AG04449 (cell line): ENCODE data around the gene UNC13C.

Experiments used
- CTCF ChIA-PET: fragments of 350-600 bp; formaldehyde crosslinking; extraction: SDS; loops from one replicate; lab custom pipeline; 2021; ENCODE audit warnings: antibody characterized with exemption; lab: Yijun Ruan, JAX
- POLR2A ChIA-PET: fragments of 400-600, 350-600 bp; formaldehyde crosslinking; extraction: SDS; loops from one replicate; lab custom pipeline; 2020; ENCODE audit warnings: antibody characterized with exemption, inconsistent platforms; lab: Yijun Ruan, JAX
- DNase-seq: peaks from one replicate; pipeline ENCODE4 v3.0.0-alpha.2; 2010; ENCODE audit warnings: low read depth, low spot score
- H3K4me3 ChIP-seq: 2 replicates; pipeline ENCODE4 v1.5.1; 2011; ENCODE audit warnings: low read depth, mild to moderate bottlenecking, control low read depth, low read length
- CTCF ChIP-seq: IDR thresholded peaks from one replicate; pipeline ENCODE4 v1.5.1; 2011; ENCODE audit warnings: mild to moderate bottlenecking, moderate library complexity, low read length, control low read depth, inconsistent platforms; ENCODE audit not compliant: insufficient read depth; ENCODE audit errors: missing control alignments

Gene UNC13C

GRCh38 chr15:54197995-54198394 lies 219.8 kb downstream of the UNC13C start:
- ChIA-PET POLR2A (no interaction called here), CTCF (no interaction called here)
- H3K4me3 ChIP-seq: no peak overlapping the region
- no peak for TF ChIP-seq CTCF
- DNase-seq: no peak

- no peak for DNase-seq
- POLR2A ChIA-PET: no interaction called here
- no peak overlapping the region for H3K4me3 ChIP-seq
- no peak for TF ChIP-seq CTCF
- CTCF ChIA-PET: no interaction called here
Measured at GRCh38 chr15:54206586-54207321, 228.5 kb downstream of the UNC13C start.

GRCh38 chr15:54208786-54209185 lies 230.5 kb downstream of the UNC13C start:
- TF ChIP-seq CTCF: no peak
- ChIA-PET POLR2A (no interaction called here), CTCF (no interaction called here)
- DNase-seq: no peak
- H3K4me3 ChIP-seq: no peak overlapping the region

- TF ChIP-seq CTCF: no peak
- CTCF ChIA-PET: no interaction called here
- POLR2A ChIA-PET: no interaction called here
- DNase-seq: no peak
- no peak overlapping the region for H3K4me3 ChIP-seq
Measured at GRCh38 chr15:54212635-54213034, 234.4 kb downstream of the UNC13C start.

GRCh38 chr15:54226455-54226854 lies 248.2 kb downstream of the UNC13C start:
- CTCF ChIA-PET: no interaction called here
- POLR2A ChIA-PET: no interaction called here
- H3K4me3 ChIP-seq: no peak overlapping the region
- TF ChIP-seq CTCF: no peak
- DNase-seq: no peak

- TF ChIP-seq CTCF: no peak
- POLR2A ChIA-PET: no interaction called here
- DNase-seq: no peak
Measured at GRCh38 chr15:54227569-54227968, 249.3 kb downstream of the UNC13C start.

More at GRCh38 chr15:54227569-54227968, 249.3 kb downstream of the UNC13C start:
- CTCF ChIA-PET: no interaction called here
- no peak overlapping the region for H3K4me3 ChIP-seq
